Kidney epithelial cell (primary cell): ENCODE results near the gene SELENOI. TPM values are rescaled to one million over a fixed set of nuclear protein-coding genes. Genes with fewer than 3 reads are reported as not detected.

Experiments
- DNase-seq: peaks from one replicate; pipeline ENCODE4 v3.0.0-alpha.2; 2010; ENCODE audit warnings: low read depth
- H3K27me3 ChIP-seq: 2 replicates; pipeline ENCODE4 v1.6.0; 2011; ENCODE audit warnings: low read length; ENCODE audit not compliant: control insufficient read depth, insufficient read depth
- H3K36me3 ChIP-seq: 2 replicates; pipeline ENCODE4 v1.5.1; 2011; ENCODE audit warnings: low read length; ENCODE audit not compliant: control insufficient read depth, insufficient read depth
- H3K4me3 ChIP-seq: 2 replicates; pipeline ENCODE4 v1.5.1; 2011; ENCODE audit warnings: low read depth, mild to moderate bottlenecking, control low read depth, low read length
- CTCF ChIP-seq: IDR thresholded peaks from 2 replicates; pipeline ENCODE4 v1.5.1; 2011; ENCODE audit warnings: mild to moderate bottlenecking, moderate library complexity, low read length, control low read depth, inconsistent platforms; ENCODE audit not compliant: insufficient read depth, poor library complexity, severe bottlenecking
- total RNA-seq: library from RNA; depleted of rRNA; stranded (reverse); fragments of >200 nt; gene quantifications from 2 replicates; pipeline ENCODE4 v1.2.3, GENCODE V29; 2015

Gene SELENOI
- total RNA-seq: 21.4 and 28.5 TPM in 2 replicates

DNA sequence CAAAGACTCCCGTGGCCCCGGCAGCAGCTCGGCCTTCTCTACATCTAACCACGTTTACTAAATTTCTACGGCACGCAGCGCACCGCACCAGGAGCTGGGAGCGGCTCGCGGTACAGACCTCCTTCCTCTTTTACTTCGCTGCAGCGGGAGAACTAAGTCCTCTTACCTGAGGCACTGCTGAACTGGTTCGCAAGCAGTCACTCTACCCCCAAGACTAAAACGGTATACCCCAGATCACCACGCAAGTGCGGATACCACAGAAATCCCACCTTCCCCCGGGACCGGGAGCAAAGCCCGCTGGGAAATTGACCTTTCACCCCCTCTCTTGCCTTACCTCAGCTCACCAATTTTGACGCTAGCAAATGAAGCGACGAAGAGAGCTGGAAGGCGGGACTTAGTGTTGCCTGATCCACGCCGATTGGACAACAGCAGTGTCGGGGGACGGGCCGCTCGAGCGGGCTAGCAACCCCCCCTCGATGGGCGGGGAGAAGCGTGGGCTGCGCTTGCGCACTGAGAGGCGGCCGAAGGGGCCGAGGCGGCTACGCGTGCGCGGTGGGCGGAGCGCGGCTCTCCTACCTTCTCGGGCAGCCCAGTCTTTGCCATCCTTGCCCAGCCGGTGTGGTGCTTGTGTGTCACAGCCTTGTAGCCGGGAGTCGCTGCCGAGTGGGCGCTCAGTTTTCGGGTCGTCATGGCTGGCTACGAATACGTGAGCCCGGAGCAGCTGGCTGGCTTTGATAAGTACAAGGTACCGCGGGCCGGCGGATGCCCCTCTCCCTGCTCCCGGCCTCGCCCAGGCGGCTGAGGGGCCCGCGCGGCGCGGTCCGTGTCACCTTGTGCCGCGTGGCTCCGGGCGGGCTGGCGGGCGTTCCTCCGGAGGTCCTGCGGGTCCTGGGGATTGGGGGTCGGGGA is at the start of gene SELENOI:
Gene SELENOI, plus strand, starts transcription at position 599 of the 909 bp plus-strand sequence. Its CDS starts 90 bp downstream, at position 689.
- TF ChIP-seq CTCF: no peak
- H3K36me3 ChIP-seq: no peaks in the 10 kb centered on the region
- peak within 1 kb of the TSS; percentile 92 for H3K4me3 ChIP-seq
- peak; percentile 92 for DNase-seq
- H3K27me3 ChIP-seq: no peaks in the 10 kb centered on the region

DNA sequence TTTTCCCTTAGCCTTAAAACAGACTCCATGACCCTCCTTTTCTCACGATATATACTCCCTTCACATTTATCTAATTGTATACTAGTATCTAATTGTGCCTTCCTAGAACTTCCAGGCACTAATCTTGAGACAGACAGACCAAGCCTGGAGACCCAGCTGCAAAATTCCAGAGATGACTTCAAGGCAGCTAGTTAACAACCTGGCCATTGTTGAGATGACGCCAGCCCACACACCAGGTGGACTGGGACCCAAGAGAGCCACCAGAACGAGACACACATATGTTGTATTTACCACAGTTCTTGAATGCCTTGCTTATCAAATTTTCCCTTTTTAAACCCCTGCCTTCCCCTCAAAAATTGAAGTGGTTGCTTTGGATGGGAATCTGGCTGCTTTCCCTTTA is 48.9 kb upstream of the SELENOI start:
- no peaks in the 10 kb centered on the region for H3K36me3 ChIP-seq
- no peak for DNase-seq
- no peak for TF ChIP-seq CTCF
- no peak overlapping the region for H3K4me3 ChIP-seq
- H3K27me3 ChIP-seq: no peaks in the 10 kb centered on the region

- Histone ChIP-seq H3K4me3 (no peak overlapping the region), H3K36me3 (no peaks in the 10 kb centered on the region), H3K27me3 (no peaks in the 10 kb centered on the region)
- DNase-seq: no peak
- TF ChIP-seq CTCF: no peak
Measured at GRCh38 chr2:26298286-26298637, 47.7 kb upstream of the SELENOI start.

GRCh38 chr2:26298638-26299393 is 47.1 kb upstream of the SELENOI start:
- Histone ChIP-seq H3K36me3 (no peaks in the 10 kb centered on the region), H3K27me3 (no peaks in the 10 kb centered on the region), H3K4me3 (peak overlapping the region; percentile 23)
- no peak for TF ChIP-seq CTCF
- no peak for DNase-seq

GRCh38 chr2:26299471-26300101 is 46.4 kb upstream of the SELENOI start:
- DNase-seq: no peak
- no peak for TF ChIP-seq CTCF
- Histone ChIP-seq H3K27me3 (no peaks in the 10 kb centered on the region), H3K36me3 (no peaks in the 10 kb centered on the region), H3K4me3 (peak overlapping the region; percentile 23)
